ENCODE measurements around the gene ANKS1A.

GRCh38 chr6:35067234-35067633, 178.2 kb downstream of the ANKS1A start:
- TF ChIP-seq CTCF (IDR thresholded peaks at IDR 0.05; ENCODE audit: poor library complexity) (no peak), EZH2 (IDR thresholded peaks at IDR 0.05; ENCODE audit: borderline replicate concordance) (no peak)

Measured in hepatocyte (in vitro differentiated cells).